GM12872 (cell line): ENCODE measurements around the gene FA2H.

Experiments
- CTCF ChIP-seq: IDR thresholded peaks from 3 replicates; pipeline ENCODE4 v1.5.1; 2011; ENCODE audit warnings: low read depth, mild to moderate bottlenecking, low read length, moderate library complexity; ENCODE audit not compliant: insufficient read depth

Gene FA2H

GRCh38 chr16:74666010-74666421 lies 108.6 kb downstream of the FA2H start:
- no peak for TF ChIP-seq CTCF
